IMR-90 (cell line): Measurements from ENCODE around the gene CLTRN. TPM values are rescaled to one million over a fixed set of nuclear protein-coding genes. Genes with fewer than 3 reads are reported as not detected.

Experiments
- ATAC-seq: fragments of 200-7000 bp; cut with Tn5 transposase; 2 replicates; pipeline ENCODE4 v1.9.1; 2020; ENCODE audit warnings: low read depth, mild to moderate bottlenecking, moderate library complexity
- BruUV-seq: library from RNA; stranded (reverse); fragments of 400-500 nt; replicated peaks from 2 replicates; lab custom pipeline; 2021; lab: Mats Ljungman, UMichigan
- CTCF ChIA-PET: fragments of 300-600 bp; formaldehyde crosslinking; extraction: SDS; loops from one replicate; lab custom pipeline; 2021; ENCODE audit warnings: antibody characterized with exemption; lab: Yijun Ruan, JAX
- POLR2A ChIA-PET: fragments of 300-600 bp; sonication (Branson Sonifier 250); formaldehyde crosslinking; loops from one replicate; lab custom pipeline; 2022; ENCODE audit warnings: antibody characterized with exemption; ENCODE audit not compliant: unreplicated experiment; lab: Charles Lee
- DNase-seq: peaks from one replicate; pipeline ENCODE4 v3.0.0; 2013
- H2AFZ ChIP-seq: replicated peaks from 2 replicates; pipeline ENCODE3; 2013; ENCODE audit warnings: low read length, mild to moderate bottlenecking; ENCODE audit not compliant: poor library complexity
- H2AK5ac ChIP-seq: 2 replicates; pipeline ENCODE4 v1.6.1; 2013; ENCODE audit warnings: low read depth, low read length, inconsistent platforms
- H2AK9ac ChIP-seq: replicated peaks from 2 replicates; pipeline ENCODE3; 2013; ENCODE audit warnings: mild to moderate bottlenecking, low read depth, low read length, moderate library complexity; ENCODE audit not compliant: poor library complexity
- H2BK120ac ChIP-seq: 2 replicates; pipeline ENCODE4 v1.6.1; 2013; ENCODE audit warnings: low read depth, low read length, inconsistent platforms
- H2BK15ac ChIP-seq: 3 replicates; pipeline ENCODE4 v1.6.1; 2013; ENCODE audit warnings: low read depth, low read length, inconsistent platforms
- H2BK20ac ChIP-seq: 2 replicates; pipeline ENCODE4 v1.6.1; 2013; ENCODE audit warnings: low read depth, mild to moderate bottlenecking, inconsistent platforms, low read length, moderate library complexity
- H2BK5ac ChIP-seq: 2 replicates; pipeline ENCODE4 v1.6.1; 2013; ENCODE audit warnings: mild to moderate bottlenecking, low read depth, low read length, inconsistent platforms; ENCODE audit not compliant: poor library complexity, severe bottlenecking
- H3K14ac ChIP-seq: replicated peaks from 2 replicates; pipeline ENCODE4 v1.6.1; 2013; ENCODE audit warnings: low read depth, low read length, inconsistent platforms
- H3K18ac ChIP-seq: 2 replicates; pipeline ENCODE4 v1.6.1; 2013; ENCODE audit warnings: low read depth, low read length, control low read depth
- H3K23ac ChIP-seq: 2 replicates; pipeline ENCODE4 v1.6.1; 2013; ENCODE audit warnings: low read depth, low read length, inconsistent platforms
- H3K27ac ChIP-seq: 2 replicates; pipeline ENCODE4 v1.5.1; 2013; ENCODE audit warnings: mild to moderate bottlenecking, control low read depth, low read length; ENCODE audit not compliant: insufficient read depth
- H3K27me3 ChIP-seq: 2 replicates; pipeline ENCODE4 v1.6.1; 2013; ENCODE audit warnings: low read length; ENCODE audit not compliant: control insufficient read depth, insufficient read depth
- H3K36me3 ChIP-seq: 2 replicates; pipeline ENCODE4 v1.6.1; 2013; ENCODE audit warnings: low read length, mixed read lengths; ENCODE audit not compliant: control insufficient read depth, insufficient read depth
- H3K4ac ChIP-seq: 2 replicates; pipeline ENCODE4 v1.6.1; 2013; ENCODE audit warnings: low read depth, low read length, inconsistent platforms
- H3K4me1 ChIP-seq: 2 replicates; pipeline ENCODE4 v1.6.1; 2013; ENCODE audit warnings: low read length, mixed read lengths; ENCODE audit not compliant: control insufficient read depth, insufficient read depth
- H3K4me2 ChIP-seq: 2 replicates; pipeline ENCODE4 v1.6.1; 2013; ENCODE audit warnings: low read depth, mild to moderate bottlenecking, control low read depth, low read length, moderate library complexity
- H3K4me3 ChIP-seq: 2 replicates; pipeline ENCODE4 v1.5.1; 2013; ENCODE audit warnings: low read depth, mild to moderate bottlenecking, control low read depth, low read length, moderate library complexity; ENCODE audit not compliant: insufficient read depth
- H3K56ac ChIP-seq: 2 replicates; pipeline ENCODE4 v1.6.1; 2013; ENCODE audit warnings: low read length, inconsistent platforms; ENCODE audit not compliant: insufficient read depth; ENCODE audit errors: extremely low read depth
- H3K79me1 ChIP-seq, 2 experiments: 2 replicates each; pipeline ENCODE4 v1.6.1; 2013; ENCODE audit warnings: low read length in 2 of 2, inconsistent platforms in 1 of 2, low read depth in 1 of 2
- H3K9ac ChIP-seq: 2 replicates; pipeline ENCODE4 v1.6.1; 2013; ENCODE audit warnings: low read depth, low read length, control low read depth
- H3K9me1 ChIP-seq: 2 replicates; pipeline ENCODE4 v1.6.1; 2013; ENCODE audit warnings: low read length, inconsistent platforms; ENCODE audit not compliant: insufficient read depth
- H3K9me3 ChIP-seq: 2 replicates; pipeline ENCODE4 v1.6.1; 2013; ENCODE audit warnings: low read length; ENCODE audit not compliant: control insufficient read depth, insufficient read depth
- H4K20me1 ChIP-seq: 2 replicates; pipeline ENCODE4 v1.6.1; 2013; ENCODE audit warnings: low read length, inconsistent platforms; ENCODE audit not compliant: insufficient read depth
- H4K5ac ChIP-seq: 2 replicates; pipeline ENCODE4 v1.6.1; 2013; ENCODE audit warnings: mild to moderate bottlenecking, low read depth, low read length, control low read depth
- H4K8ac ChIP-seq, 2 experiments: 2 replicates each; pipeline ENCODE4 v1.6.1; 2013; ENCODE audit warnings: low read depth in 2 of 2, low read length in 2 of 2, control low read depth in 1 of 2, inconsistent platforms in 1 of 2
- H4K91ac ChIP-seq: 2 replicates; pipeline ENCODE4 v1.6.1; 2013; ENCODE audit warnings: low read depth, low read length, inconsistent platforms; ENCODE audit not compliant: insufficient read depth
- BHLHE40 ChIP-seq: fragments of 150-350 bp; IDR thresholded peaks from 2 replicates; pipeline ENCODE4 v1.6.1; 2016; ENCODE audit warnings: mild to moderate bottlenecking, low read depth, low read length
- CEBPB ChIP-seq: IDR thresholded peaks from 2 replicates; pipeline ENCODE4 v1.6.1; 2012; ENCODE audit warnings: low read depth, low read length, improper control_type of control experiment
- CHD1 ChIP-seq: IDR thresholded peaks from 2 replicates; pipeline ENCODE4 v1.6.1; 2012; ENCODE audit warnings: low read depth, low read length, improper control_type of control experiment
- CTCF ChIP-seq: conservative IDR thresholded peaks from 2 replicates; pipeline ENCODE4 v1.5.1; 2012; ENCODE audit warnings: mild to moderate bottlenecking, low read depth, low read length, improper control_type of control experiment
- ELK1 ChIP-seq: fragments of 150-350 bp; IDR thresholded peaks from 2 replicates; pipeline ENCODE4 v1.6.1; 2016; ENCODE audit warnings: low read depth, mild to moderate bottlenecking, low read length, moderate library complexity, borderline replicate concordance
- FOS ChIP-seq: fragments of 150-350 bp; IDR thresholded peaks from 2 replicates; pipeline ENCODE4 v1.6.1; 2016; ENCODE audit warnings: low read depth, low read length
- MAFK ChIP-seq: IDR thresholded peaks from 2 replicates; pipeline ENCODE4 v1.6.1; 2012; ENCODE audit warnings: low read depth, low read length, improper control_type of control experiment
- MAZ ChIP-seq: IDR thresholded peaks from 2 replicates; pipeline ENCODE4 v1.6.1; 2012; ENCODE audit warnings: low read depth, mild to moderate bottlenecking, low read length, improper control_type of control experiment, moderate library complexity, borderline replicate concordance
- MXI1 ChIP-seq: IDR thresholded peaks from 2 replicates; pipeline ENCODE4 v1.6.1; 2012; ENCODE audit warnings: low read depth, mild to moderate bottlenecking, low read length, moderate library complexity, borderline replicate concordance
- NFE2L2 ChIP-seq: fragments of 150-350 bp; IDR thresholded peaks from 2 replicates; pipeline ENCODE4 v1.6.1; 2016; ENCODE audit warnings: low read depth, mild to moderate bottlenecking, low read length
- RAD21 ChIP-seq: IDR thresholded peaks from 2 replicates; pipeline ENCODE4 v1.6.1; 2012; ENCODE audit warnings: low read length, improper control_type of control experiment
- RCOR1 ChIP-seq: IDR thresholded peaks from 2 replicates; pipeline ENCODE4 v1.6.1; 2012; ENCODE audit warnings: mild to moderate bottlenecking, low read length, improper control_type of control experiment; ENCODE audit not compliant: insufficient replicate concordance
- SMC3 ChIP-seq: fragments of 150-350 bp; IDR thresholded peaks from 2 replicates; pipeline ENCODE4 v1.6.1; 2016; ENCODE audit warnings: low read depth, mild to moderate bottlenecking, antibody characterized with exemption, low read length, moderate library complexity
- USF2 ChIP-seq: fragments of 150-350 bp; IDR thresholded peaks from 2 replicates; pipeline ENCODE4 v1.6.1; 2017; ENCODE audit warnings: mild to moderate bottlenecking, antibody characterized with exemption, low read length, low read depth
- WGBS, 2 experiments: methylation state at CpG; one replicate each; pipeline versions ENCODE4 v1.1.5 to v1.1.7; 2013; ENCODE audit warnings: missing lambda C conversion rate in 2 of 2; ENCODE audit not compliant: insufficient read length in 1 of 2; ENCODE audit errors: extremely low coverage in 2 of 2; 5-methylcytosine and 5-hydroxymethylcytosine counted together
- dilution Hi-C: fragments of 300-500 bp; cut with HindIII; formaldehyde crosslinking; loops from one replicate; pipeline ENCODE4 v1.14.3; 2018; ENCODE audit warnings: low sequenced_read_pairs; ENCODE audit not compliant: unreplicated experiment
- in situ Hi-C: fragments of 300-500 bp; cut with MboI; formaldehyde crosslinking; loops from 3 replicates; pipeline ENCODE4 v1.14.3; 2019; ENCODE audit warnings: low sequenced_read_pairs, inconsistent platforms, mixed read lengths
- intact Hi-C: fragments of 100-400 bp; cut with micrococcal nuclease; formaldehyde crosslinking; loops from 2 replicates; pipeline ENCODE4 v1.10.0; 2022
- polyA plus RNA-seq, 3 experiments: library from polyadenylated mRNA; depleted of rRNA; stranded (reverse); fragments of >200 nt; gene quantifications; 2 replicates each; pipeline ENCODE4 v1.2.3, GENCODE V29; 2012; ENCODE audit warnings: low replicate concordance in 1 of 3
- total RNA-seq: library from RNA; depleted of rRNA; stranded (reverse); fragments of >200 nt; gene quantifications from 2 replicates; pipeline ENCODE4 v1.2.3, GENCODE V29; 2012

The CLTRN gene
- total and polyA plus RNA-seq, 2 of the 4 experiments (the other 2 are of a cell fraction): under 0.01 to 0.17 TPM

- Histone ChIP-seq H3K18ac (no peak overlapping the region), H2AFZ (no peak overlapping the region), H2BK15ac (no peak overlapping the region), H4K20me1 (no peaks in the 10 kb centered on the region), H3K27me3 (peaks cover 10% of the 10 kb centered on the region), H3K27ac (no peak overlapping the region), H3K9me1 (no peaks in the 10 kb centered on the region), H3K36me3 (no peaks in the 10 kb centered on the region), H3K9me3 (no peaks in the 10 kb centered on the region), H3K23ac (no peak overlapping the region), H3K9ac (no peak overlapping the region), H3K4ac (no peak overlapping the region), H3K79me1 (no peaks in the 10 kb centered on the region), H3K4me2 (no peak overlapping the region), H3K4me1 (no peaks in the 10 kb centered on the region), H4K5ac (no peak overlapping the region), H2BK120ac (no peak overlapping the region), H2AK5ac (no peak overlapping the region), H2AK9ac (no peak overlapping the region), H2BK20ac (no peak overlapping the region), H3K56ac (no peak overlapping the region), H4K91ac (no peak overlapping the region), H4K8ac (no peak overlapping the region), H2BK5ac (no peak overlapping the region), H3K4me3 (no peak overlapping the region), H3K14ac (no peak overlapping the region)
- dilution Hi-C loops (no loop called here), in situ Hi-C loops (no loop called here), intact Hi-C loops (no loop called here)
- ChIA-PET POLR2A (no interaction called here), CTCF (no interaction called here)
- ATAC-seq (no peak), DNase-seq (no peak)
- no TSS peak for BruUV-seq
- 77% methylated on average over 19 of the region's 27 CpGs; no CpG with 5 or more reads in 1 of the 2 experiments for WGBS, 2 experiments
- TF ChIP-seq MXI1: no peak
- TF ChIP-seq CHD1: no peak
- TF ChIP-seq FOS: no peak
- TF ChIP-seq RCOR1: no peak
- no peak for TF ChIP-seq NFE2L2
- TF ChIP-seq RAD21: no peak
- no peak for TF ChIP-seq CEBPB
- no peak for TF ChIP-seq MAZ
- no peak for TF ChIP-seq USF2
- no peak for TF ChIP-seq ELK1
- TF ChIP-seq SMC3: no peak
- TF ChIP-seq BHLHE40: no peak
- no peak for TF ChIP-seq MAFK
- no peak for TF ChIP-seq CTCF
These were observed 18.1 kb downstream of the CLTRN start for GRCh38 chrX:15646543-15646942.
